Upper lobe of left lung (tissue), 6 donors: Measurements from ENCODE around the gene FOXN4. TPM values are rescaled to one million over a fixed set of nuclear protein-coding genes. Genes with fewer than 3 reads are reported as not detected.

Experiments used
- ATAC-seq, 2 donors: fragments of 200-7000 bp; cut with Tn5 transposase; one replicate each; pipeline ENCODE4 v1.9.1; 2022; ENCODE audit warnings: mild to moderate bottlenecking in 2 of 2, moderate library complexity in 2 of 2; ENCODE audit not compliant: low FRiP score in 2 of 2
- DNase-seq, 2 donors: peaks; one replicate each; pipeline ENCODE4 v3.0.0-alpha.2; 2019 to 2020
- H3K27ac ChIP-seq, 4 donors: fragments of 200-600 bp; sonication (generic); one replicate each; pipeline ENCODE4 v1.5.1; 2016 to 2019
- H3K27me3 ChIP-seq, 4 donors: fragments of 200-600 bp; sonication (generic); one replicate each; pipeline ENCODE4 v1.5.1; 2017 to 2019
- H3K36me3 ChIP-seq, 4 donors: fragments of 200-600 bp; sonication (generic); one replicate each; pipeline ENCODE4 v1.5.1; 2016 to 2019
- H3K4me1 ChIP-seq, 4 donors: fragments of 200-600 bp; sonication (generic); one replicate each; pipeline ENCODE4 v1.5.1; 2018 to 2019
- H3K4me3 ChIP-seq, 4 donors: fragments of 200-600 bp; sonication (generic); one replicate each; pipeline ENCODE4 v1.5.1; 2017 to 2019; ENCODE audit warnings: mild to moderate bottlenecking in 2 of 4, moderate library complexity in 1 of 4
- H3K9me3 ChIP-seq, 4 donors: fragments of 200-600 bp; sonication (generic); one replicate each; pipeline ENCODE4 v1.5.1; 2018 to 2019
- CTCF ChIP-seq, 6 experiments: fragments of 450-650 bp in 4 of 6; fragments of 200-600 bp in 2 of 6; sonication (generic) in 2 of 6; IDR thresholded peaks; one replicate each; pipeline ENCODE4 v1.5.1; 2016 to 2019; ENCODE audit warnings: antibody characterized with exemption in 6 of 6
- EP300 ChIP-seq, 4 donors: sonication (generic); formaldehyde crosslinking; IDR thresholded peaks; one replicate each; pipeline ENCODE4 v1.5.1; 2017; ENCODE audit warnings: antibody characterized with exemption in 4 of 4, control low read depth in 2 of 4
- POLR2A ChIP-seq, 4 donors: fragments of 450-650 bp; IDR thresholded peaks; one replicate each; pipeline ENCODE4 v1.5.1; 2016 to 2017; ENCODE audit warnings: antibody characterized with exemption in 4 of 4, mild to moderate bottlenecking in 2 of 4
- POLR2AphosphoS5 ChIP-seq, 2 donors: sonication (generic); formaldehyde crosslinking; IDR thresholded peaks; one replicate each; pipeline ENCODE4 v1.5.1; 2017; ENCODE audit warnings: antibody characterized with exemption in 2 of 2
- WGBS, 2 donors: methylation state at CpG; one replicate each; pipeline ENCODE4 v1.1.5; 2017 to 2018; 5-methylcytosine and 5-hydroxymethylcytosine counted together
- total RNA-seq, 6 donors: library from RNA; depleted of rRNA in 4 of 6; stranded (reverse); fragments of >200 nt in 4 of 6; gene quantifications; one replicate each; pipeline versions ENCODE4 v1.1.0 to v1.2.1, GENCODE V29; 2016 to 2021
- donor health status: DM: no; HTN: no; CAD: no; lungs with moderate emphysema.
- donor health status: DM: no; HTN: yes; CAD: no; lungs with severe emphysema.

FOXN4 gene
- total RNA-seq, 6 donors from 2014 or later, result 0.49 to 5.2 (median 1.1) TPM; not detected in 3

GRCh38 chr12:109307051-109307450, 2.0 kb downstream of the FOXN4 start:
- Histone ChIP-seq H3K27me3 (peaks cover 0 to 42% (median 13%) of the 10 kb centered on the region in 4 donors), H3K4me3 (no peak overlapping the region), H3K9me3 (no peaks in the 10 kb centered on the region), H3K36me3 (no peaks in the 10 kb centered on the region), H3K4me1 (peaks cover 13 to 20% (median 15%) of the 10 kb centered on the region in 4 donors), H3K27ac (no peak overlapping the region)
- ATAC-seq (no peak), DNase-seq (no peak)
- TF ChIP-seq EP300 (IDR thresholded peaks at IDR 0.05) (no peak), CTCF (IDR thresholded peaks at IDR 0.05) (no peak), POLR2A (IDR thresholded peaks at IDR 0.05) (no peak), POLR2AphosphoS5 (IDR thresholded peaks at IDR 0.05) (no peak)
- WGBS, 2 donors, result 53 to 70% methylated on average over 2 to 9 of the region's 9 CpGs

- WGBS, 2 donors, result 65 to 71% methylated on average over 6 of the region's 6 CpGs
- no peaks in the 10 kb centered on the region for H3K9me3 ChIP-seq
- TF ChIP-seq CTCF (IDR thresholded peaks at IDR 0.05) (no peak), POLR2AphosphoS5 (IDR thresholded peaks at IDR 0.05) (no peak), POLR2A (IDR thresholded peaks at IDR 0.05) (no peak)
- ATAC-seq (no peak), DNase-seq (no peak)
- H3K27me3 ChIP-seq, result peaks cover 0 to 33% (median 13%) of the 10 kb centered on the region in 4 donors
- H3K36me3 ChIP-seq, result no peaks in the 10 kb centered on the region
- H3K27ac ChIP-seq, result no peak overlapping the region
- H3K4me3 ChIP-seq, result no peak overlapping the region
- peaks cover 13 to 20% (median 15%) of the 10 kb centered on the region in 4 donors for H3K4me1 ChIP-seq
Observed at GRCh38 chr12:109305547-109305946, 3.5 kb downstream of the FOXN4 start.

- WGBS, 2 donors, result 18 to 24% methylated on average over 4 to 8 of the region's 8 CpGs
- peaks cover 8 to 9% (median 9%) of the 10 kb centered on the region in 4 donors for H3K4me1 ChIP-seq
- no peak overlapping the region for H3K27ac ChIP-seq
- TF ChIP-seq CTCF (IDR thresholded peaks at IDR 0.05) (no peak), EP300 (IDR thresholded peaks at IDR 0.05) (no peak), POLR2AphosphoS5 (IDR thresholded peaks at IDR 0.05) (no peak)
- H3K36me3 ChIP-seq, result no peaks in the 10 kb centered on the region
- no peak for ATAC-seq
- no peaks in the 10 kb centered on the region for H3K9me3 ChIP-seq
- DNase-seq, result no peak
- no peak overlapping the region for H3K4me3 ChIP-seq
- H3K27me3 ChIP-seq, result peaks cover 0 to 25% (median 12%) of the 10 kb centered on the region in 4 donors
Observed at GRCh38 chr12:109304485-109304884, 4.6 kb downstream of the FOXN4 start.

- no peaks in the 10 kb centered on the region for H3K36me3 ChIP-seq
- DNase-seq, result no peak
- peaks cover 0 to 12% (median 4%) of the 10 kb centered on the region in 4 donors for H3K27me3 ChIP-seq
- TF ChIP-seq POLR2AphosphoS5 (IDR thresholded peaks at IDR 0.05) (no peak), CTCF (IDR thresholded peaks at IDR 0.05) (no peak), EP300 (IDR thresholded peaks at IDR 0.05) (no peak), POLR2A (IDR thresholded peaks at IDR 0.05) (no peak)
- no peak overlapping the region for H3K4me3 ChIP-seq
- no peak overlapping the region for H3K27ac ChIP-seq
- 63 to 89% methylated on average over 5 of the region's 5 CpGs for WGBS, 2 donors
- no peaks in the 10 kb centered on the region for H3K4me1 ChIP-seq
- no peaks in the 10 kb centered on the region for H3K9me3 ChIP-seq
- ATAC-seq, result no peak
Observed at GRCh38 chr12:109302770-109303169, 6.3 kb downstream of the FOXN4 start.

- Histone ChIP-seq H3K4me1 (no peaks in the 10 kb centered on the region), H3K27me3 (peaks cover 0 to 8% (median 3%) of the 10 kb centered on the region in 4 donors), H3K27ac (no peak overlapping the region), H3K9me3 (no peaks in the 10 kb centered on the region), H3K4me3 (no peak overlapping the region), H3K36me3 (no peaks in the 10 kb centered on the region)
- ATAC-seq (no peak), DNase-seq (no peak)
- TF ChIP-seq POLR2A (IDR thresholded peaks at IDR 0.05), result no peak
- TF ChIP-seq CTCF (IDR thresholded peaks at IDR 0.05), result peak in 2 of 6 experiments; percentile 7 to 18
- WGBS, 2 donors, result 61 to 63% methylated on average over 2 of the region's 2 CpGs
Observed at GRCh38 chr12:109302358-109302757, 6.7 kb downstream of the FOXN4 start.
